Neural cell (in vitro differentiated cells): ENCODE results near the gene ABCA6.

Experiments used
- CTCF ChIP-seq: fragments of 450-650 bp; IDR thresholded peaks from 2 replicates; pipeline ENCODE4 v1.5.1; 2014; ENCODE audit warnings: antibody characterized with exemption, mild to moderate bottlenecking, moderate library complexity; ENCODE audit not compliant: poor library complexity, severe bottlenecking
- EP300 ChIP-seq: fragments of 450-650 bp; conservative IDR thresholded peaks from 2 replicates; pipeline ENCODE4 v1.6.1; 2014; ENCODE audit warnings: antibody characterized with exemption, mild to moderate bottlenecking, moderate library complexity; ENCODE audit not compliant: poor library complexity, severe bottlenecking
- SMC3 ChIP-seq: fragments of 450-650 bp; conservative IDR thresholded peaks from 2 replicates; pipeline ENCODE4 v1.6.1; 2014; ENCODE audit warnings: antibody characterized with exemption, mild to moderate bottlenecking, moderate library complexity; ENCODE audit not compliant: poor library complexity

- TF ChIP-seq EP300 (no peak), CTCF (no peak), SMC3 (no peak)
Measured at GRCh38 chr17:69065113-69065512, 76.6 kb downstream of the ABCA6 start.
